Hippocampal formation (tissue), 2 donors: ENCODE data around the gene LCMT2.

Experiments
- DNase-seq, 2 donors: peaks; one replicate each; lab custom pipeline; 2025; lab: John Stamatoyannopoulos, UW

LCMT2 gene

GRCh38 chr15:43274136-43274535 lies 56.2 kb downstream of the LCMT2 start:
- no peak for DNase-seq
